SK-N-SH treated with all-trans-retinoic acid at 6 μM for 48 hours (cell line): ENCODE results near the gene LBHD2.

Source experiments
- ATAC-seq: fragments of 200-7000 bp; cut with Tn5 transposase; 3 replicates; pipeline ENCODE4 v1.9.1; 2020; ENCODE audit warnings: mild to moderate bottlenecking, moderate library complexity
- ARNTL ChIP-seq: fragments of 450-650 bp; formaldehyde crosslinking; IDR thresholded peaks from 2 replicates; pipeline ENCODE4 v1.5.0; 2020; ENCODE audit warnings: low read depth, mild to moderate bottlenecking, moderate library complexity, borderline replicate concordance
- BACH2 ChIP-seq: fragments of 250-450 bp; sonication (Bioruptor Pico); IDR thresholded peaks from 2 replicates; pipeline ENCODE4 v1.9.0; 2021; ENCODE audit warnings: mild to moderate bottlenecking, borderline replicate concordance
- CSDC2 ChIP-seq: fragments of 250-450 bp; sonication (Bioruptor Pico); IDR thresholded peaks from 2 replicates; pipeline ENCODE4 v1.5.0; 2020; ENCODE audit warnings: mild to moderate bottlenecking, moderate library complexity
- ESRRG ChIP-seq: fragments of 250-450 bp; sonication (Bioruptor Pico); IDR thresholded peaks from 2 replicates; pipeline ENCODE4 v1.6.1; 2021; ENCODE audit warnings: mild to moderate bottlenecking
- GLIS3 ChIP-seq: fragments of 250-450 bp; sonication (Bioruptor Pico); IDR thresholded peaks from 2 replicates; pipeline ENCODE4 v1.5.0; 2020; ENCODE audit warnings: mild to moderate bottlenecking, moderate library complexity
- PPARA ChIP-seq: fragments of 250-450 bp; sonication (Bioruptor Pico); IDR thresholded peaks from 2 replicates; pipeline ENCODE4 v1.5.0; 2020; ENCODE audit warnings: mild to moderate bottlenecking, borderline replicate concordance
- SNAI2 ChIP-seq: fragments of 250-450 bp; sonication (Bioruptor Pico); IDR thresholded peaks from 2 replicates; pipeline ENCODE4 v1.5.0; 2020; ENCODE audit warnings: mild to moderate bottlenecking, moderate library complexity
- TCF4 ChIP-seq: fragments of 250-450 bp; sonication (Bioruptor Pico); IDR thresholded peaks from 2 replicates; pipeline ENCODE4 v1.8.0; 2021; ENCODE audit warnings: mild to moderate bottlenecking, moderate library complexity, borderline replicate concordance
- TOX ChIP-seq: fragments of 250-450 bp; sonication (Bioruptor Pico); IDR thresholded peaks from 2 replicates; pipeline ENCODE4 v1.8.0; 2021; ENCODE audit warnings: mild to moderate bottlenecking, moderate library complexity, borderline replicate concordance
- ZC3H10 ChIP-seq: fragments of 250-450 bp; sonication (Bioruptor Pico); IDR thresholded peaks from 2 replicates; pipeline ENCODE4 v1.5.1; 2021; ENCODE audit warnings: mild to moderate bottlenecking, moderate library complexity
- ZFP3 ChIP-seq: fragments of 250-450 bp; sonication (Bioruptor Pico); IDR thresholded peaks from 2 replicates; pipeline ENCODE4 v1.5.0; 2020; ENCODE audit warnings: mild to moderate bottlenecking, moderate library complexity
- ZFP30 ChIP-seq: fragments of 450-650 bp; formaldehyde crosslinking; IDR thresholded peaks from 2 replicates; pipeline ENCODE4 v1.5.0; 2022; ENCODE audit warnings: mild to moderate bottlenecking, moderate library complexity
- ZNF565 ChIP-seq: fragments of 450-650 bp; formaldehyde crosslinking; conservative IDR thresholded peaks from 2 replicates; pipeline ENCODE4 v1.5.0; 2020; ENCODE audit warnings: low read depth, mild to moderate bottlenecking, moderate library complexity
- ZNF70 ChIP-seq: fragments of 450-650 bp; formaldehyde crosslinking; IDR thresholded peaks from 2 replicates; pipeline ENCODE4 v1.5.0; 2020; ENCODE audit warnings: mild to moderate bottlenecking, moderate library complexity
- TF ChIP-seq, protein P1 (sequence below): fragments of 250-450 bp; sonication (Bioruptor Pico); IDR thresholded peaks from 2 replicates; pipeline ENCODE4 v1.8.0; 2021; ENCODE audit warnings: low read depth, mild to moderate bottlenecking, moderate library complexity, borderline replicate concordance
- TF ChIP-seq, protein P2 (sequence below): fragments of 250-450 bp; sonication (Bioruptor Pico); IDR thresholded peaks from 2 replicates; pipeline ENCODE4 v1.5.0; 2020; ENCODE audit warnings: mild to moderate bottlenecking, moderate library complexity
- TF ChIP-seq, protein P3 (sequence below): fragments of 250-450 bp; sonication (Bioruptor Pico); IDR thresholded peaks from 2 replicates; pipeline ENCODE4 v1.5.1; 2021; ENCODE audit warnings: mild to moderate bottlenecking, moderate library complexity
- TF ChIP-seq, protein P4 (sequence below): fragments of 250-450 bp; sonication (Bioruptor Pico); IDR thresholded peaks from 2 replicates; pipeline ENCODE4 v1.8.0; 2020; ENCODE audit warnings: mild to moderate bottlenecking, moderate library complexity, borderline replicate concordance
- TF ChIP-seq, protein P5 (sequence below): fragments of 250-450 bp; sonication (Bioruptor Pico); IDR thresholded peaks from 2 replicates; pipeline ENCODE4 v1.5.1; 2020; ENCODE audit warnings: low read depth, mild to moderate bottlenecking, moderate library complexity

The LBHD2 gene

DNA sequence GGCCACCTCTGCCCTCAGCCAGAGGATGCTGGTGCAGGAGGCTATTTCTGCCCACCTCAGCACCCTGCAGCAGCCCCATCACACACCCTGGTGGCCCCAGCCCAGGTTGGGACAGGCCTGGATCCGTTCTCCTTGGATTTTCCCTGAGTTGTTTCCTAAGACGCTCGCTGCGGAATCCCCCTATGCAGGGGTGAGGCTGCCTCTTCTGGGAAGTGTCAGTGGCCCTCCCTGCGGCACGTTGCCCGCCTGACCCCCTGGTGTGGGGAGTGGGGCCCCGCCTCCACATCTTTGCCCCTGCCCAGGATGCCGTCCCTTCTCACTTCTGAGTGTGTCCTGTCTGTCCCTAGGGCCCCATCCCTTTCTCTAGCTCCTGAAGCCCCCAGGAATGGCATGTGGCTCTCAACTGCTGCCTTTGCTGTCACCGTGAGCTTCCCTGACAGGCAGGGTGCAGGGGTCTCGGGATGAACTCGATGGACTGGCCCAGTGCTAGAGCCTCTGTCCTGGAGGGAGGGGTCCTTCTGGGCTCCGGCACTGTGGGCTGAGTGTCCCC is 9.9 kb downstream of the LBHD2 start:
- no peak for ATAC-seq
- TF ChIP-seq TCF4 (CRISPR knock-in tag): no peak
- TF ChIP-seq PPARA: no peak
- TF ChIP-seq ARNTL (CRISPR knock-in tag): no peak
- TF ChIP-seq CSDC2 (CRISPR knock-in tag): no peak
- no peak for TF ChIP-seq SNAI2
- TF ChIP-seq, protein P1, sequence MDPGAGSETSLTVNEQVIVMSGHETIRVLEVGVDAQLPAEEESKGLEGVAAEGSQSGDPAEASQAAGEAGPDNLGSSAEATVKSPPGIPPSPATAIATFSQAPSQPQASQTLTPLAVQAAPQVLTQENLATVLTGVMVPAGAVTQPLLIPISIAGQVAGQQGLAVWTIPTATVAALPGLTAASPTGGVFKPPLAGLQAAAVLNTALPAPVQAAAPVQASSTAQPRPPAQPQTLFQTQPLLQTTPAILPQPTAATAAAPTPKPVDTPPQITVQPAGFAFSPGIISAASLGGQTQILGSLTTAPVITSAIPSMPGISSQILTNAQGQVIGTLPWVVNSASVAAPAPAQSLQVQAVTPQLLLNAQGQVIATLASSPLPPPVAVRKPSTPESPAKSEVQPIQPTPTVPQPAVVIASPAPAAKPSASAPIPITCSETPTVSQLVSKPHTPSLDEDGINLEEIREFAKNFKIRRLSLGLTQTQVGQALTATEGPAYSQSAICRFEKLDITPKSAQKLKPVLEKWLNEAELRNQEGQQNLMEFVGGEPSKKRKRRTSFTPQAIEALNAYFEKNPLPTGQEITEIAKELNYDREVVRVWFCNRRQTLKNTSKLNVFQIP (CRISPR knock-in tag): no peak
- no peak for TF ChIP-seq ZFP30 (CRISPR knock-in tag)
- TF ChIP-seq ZNF565 (CRISPR knock-in tag): no peak
- TF ChIP-seq, protein P2, sequence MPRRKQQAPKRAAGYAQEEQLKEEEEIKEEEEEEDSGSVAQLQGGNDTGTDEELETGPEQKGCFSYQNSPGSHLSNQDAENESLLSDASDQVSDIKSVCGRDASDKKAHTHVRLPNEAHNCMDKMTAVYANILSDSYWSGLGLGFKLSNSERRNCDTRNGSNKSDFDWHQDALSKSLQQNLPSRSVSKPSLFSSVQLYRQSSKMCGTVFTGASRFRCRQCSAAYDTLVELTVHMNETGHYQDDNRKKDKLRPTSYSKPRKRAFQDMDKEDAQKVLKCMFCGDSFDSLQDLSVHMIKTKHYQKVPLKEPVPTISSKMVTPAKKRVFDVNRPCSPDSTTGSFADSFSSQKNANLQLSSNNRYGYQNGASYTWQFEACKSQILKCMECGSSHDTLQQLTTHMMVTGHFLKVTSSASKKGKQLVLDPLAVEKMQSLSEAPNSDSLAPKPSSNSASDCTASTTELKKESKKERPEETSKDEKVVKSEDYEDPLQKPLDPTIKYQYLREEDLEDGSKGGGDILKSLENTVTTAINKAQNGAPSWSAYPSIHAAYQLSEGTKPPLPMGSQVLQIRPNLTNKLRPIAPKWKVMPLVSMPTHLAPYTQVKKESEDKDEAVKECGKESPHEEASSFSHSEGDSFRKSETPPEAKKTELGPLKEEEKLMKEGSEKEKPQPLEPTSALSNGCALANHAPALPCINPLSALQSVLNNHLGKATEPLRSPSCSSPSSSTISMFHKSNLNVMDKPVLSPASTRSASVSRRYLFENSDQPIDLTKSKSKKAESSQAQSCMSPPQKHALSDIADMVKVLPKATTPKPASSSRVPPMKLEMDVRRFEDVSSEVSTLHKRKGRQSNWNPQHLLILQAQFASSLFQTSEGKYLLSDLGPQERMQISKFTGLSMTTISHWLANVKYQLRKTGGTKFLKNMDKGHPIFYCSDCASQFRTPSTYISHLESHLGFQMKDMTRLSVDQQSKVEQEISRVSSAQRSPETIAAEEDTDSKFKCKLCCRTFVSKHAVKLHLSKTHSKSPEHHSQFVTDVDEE (CRISPR knock-in tag): no peak
- TF ChIP-seq GLIS3: no peak
- TF ChIP-seq ZC3H10: no peak

DNA sequence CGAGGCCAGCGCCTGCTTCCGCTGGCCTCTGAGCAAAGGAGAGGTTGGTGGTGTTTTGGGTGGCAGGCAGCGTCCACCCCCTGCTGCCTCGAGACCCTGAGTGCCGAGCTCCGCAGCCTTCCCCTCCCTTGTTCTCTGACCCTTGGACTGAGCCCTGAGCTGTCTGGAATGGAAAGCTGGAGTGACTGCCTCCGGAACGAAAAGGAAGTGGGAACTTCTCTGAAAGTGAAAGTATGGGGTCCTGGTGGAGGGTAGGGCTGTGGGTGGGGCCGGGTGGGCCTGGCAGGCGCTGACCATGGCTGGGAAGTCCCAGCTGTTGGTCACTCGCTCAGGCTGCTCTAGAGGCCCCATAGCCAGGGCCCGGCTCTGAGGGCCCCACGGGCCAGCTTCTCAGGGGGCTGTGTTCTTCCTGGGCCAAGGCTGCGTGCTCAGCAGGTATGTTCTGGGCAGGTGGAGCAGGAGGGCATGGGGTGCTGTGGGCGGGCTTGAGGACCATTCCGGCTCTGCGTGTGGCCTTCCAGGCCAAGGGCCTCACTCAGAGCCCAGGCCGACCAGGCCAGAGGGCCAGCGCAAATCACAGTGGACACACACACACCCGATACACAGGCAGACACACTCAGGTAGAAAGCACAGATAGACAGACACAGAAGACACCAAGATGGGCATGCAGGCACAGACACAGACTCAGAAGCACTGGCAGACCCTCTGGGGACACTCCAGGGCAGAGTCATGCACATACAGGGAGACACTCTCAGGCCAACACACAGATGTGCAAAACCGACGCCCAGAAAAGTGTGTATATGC is 10.6 kb downstream of the LBHD2 start, which contains the start of gene EXOC3L4:
TSS of gene EXOC3L4 (plus strand) at position 320 of the 804 bp plus-strand sequence. CDS start 5,495 bp downstream, outside the sequence.
- TF ChIP-seq, protein P1 (CRISPR knock-in tag): no peak
- TF ChIP-seq CSDC2 (CRISPR knock-in tag): no peak
- TF ChIP-seq, protein P3, sequence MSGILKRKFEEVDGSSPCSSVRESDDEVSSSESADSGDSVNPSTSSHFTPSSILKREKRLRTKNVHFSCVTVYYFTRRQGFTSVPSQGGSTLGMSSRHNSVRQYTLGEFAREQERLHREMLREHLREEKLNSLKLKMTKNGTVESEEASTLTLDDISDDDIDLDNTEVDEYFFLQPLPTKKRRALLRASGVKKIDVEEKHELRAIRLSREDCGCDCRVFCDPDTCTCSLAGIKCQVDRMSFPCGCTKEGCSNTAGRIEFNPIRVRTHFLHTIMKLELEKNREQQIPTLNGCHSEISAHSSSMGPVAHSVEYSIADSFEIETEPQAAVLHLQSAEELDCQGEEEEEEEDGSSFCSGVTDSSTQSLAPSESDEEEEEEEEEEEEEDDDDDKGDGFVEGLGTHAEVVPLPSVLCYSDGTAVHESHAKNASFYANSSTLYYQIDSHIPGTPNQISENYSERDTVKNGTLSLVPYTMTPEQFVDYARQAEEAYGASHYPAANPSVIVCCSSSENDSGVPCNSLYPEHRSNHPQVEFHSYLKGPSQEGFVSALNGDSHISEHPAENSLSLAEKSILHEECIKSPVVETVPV: no peak
- TF ChIP-seq ARNTL (CRISPR knock-in tag): no peak
- no peak for TF ChIP-seq ZC3H10
- TF ChIP-seq ESRRG (CRISPR knock-in tag): no peak
- TF ChIP-seq ZNF70 (CRISPR knock-in tag): no peak
- no peak for TF ChIP-seq BACH2 (CRISPR knock-in tag)
- no peak for TF ChIP-seq SNAI2
- TF ChIP-seq PPARA: no peak
- TF ChIP-seq ZFP30 (CRISPR knock-in tag): no peak
- TF ChIP-seq TCF4 (CRISPR knock-in tag): no peak
- TF ChIP-seq, protein P4, sequence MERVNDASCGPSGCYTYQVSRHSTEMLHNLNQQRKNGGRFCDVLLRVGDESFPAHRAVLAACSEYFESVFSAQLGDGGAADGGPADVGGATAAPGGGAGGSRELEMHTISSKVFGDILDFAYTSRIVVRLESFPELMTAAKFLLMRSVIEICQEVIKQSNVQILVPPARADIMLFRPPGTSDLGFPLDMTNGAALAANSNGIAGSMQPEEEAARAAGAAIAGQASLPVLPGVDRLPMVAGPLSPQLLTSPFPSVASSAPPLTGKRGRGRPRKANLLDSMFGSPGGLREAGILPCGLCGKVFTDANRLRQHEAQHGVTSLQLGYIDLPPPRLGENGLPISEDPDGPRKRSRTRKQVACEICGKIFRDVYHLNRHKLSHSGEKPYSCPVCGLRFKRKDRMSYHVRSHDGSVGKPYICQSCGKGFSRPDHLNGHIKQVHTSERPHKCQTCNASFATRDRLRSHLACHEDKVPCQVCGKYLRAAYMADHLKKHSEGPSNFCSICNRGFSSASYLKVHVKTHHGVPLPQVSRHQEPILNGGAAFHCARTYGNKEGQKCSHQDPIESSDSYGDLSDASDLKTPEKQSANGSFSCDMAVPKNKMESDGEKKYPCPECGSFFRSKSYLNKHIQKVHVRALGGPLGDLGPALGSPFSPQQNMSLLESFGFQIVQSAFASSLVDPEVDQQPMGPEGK (CRISPR knock-in tag): no peak
- ATAC-seq: no peak

DNA sequence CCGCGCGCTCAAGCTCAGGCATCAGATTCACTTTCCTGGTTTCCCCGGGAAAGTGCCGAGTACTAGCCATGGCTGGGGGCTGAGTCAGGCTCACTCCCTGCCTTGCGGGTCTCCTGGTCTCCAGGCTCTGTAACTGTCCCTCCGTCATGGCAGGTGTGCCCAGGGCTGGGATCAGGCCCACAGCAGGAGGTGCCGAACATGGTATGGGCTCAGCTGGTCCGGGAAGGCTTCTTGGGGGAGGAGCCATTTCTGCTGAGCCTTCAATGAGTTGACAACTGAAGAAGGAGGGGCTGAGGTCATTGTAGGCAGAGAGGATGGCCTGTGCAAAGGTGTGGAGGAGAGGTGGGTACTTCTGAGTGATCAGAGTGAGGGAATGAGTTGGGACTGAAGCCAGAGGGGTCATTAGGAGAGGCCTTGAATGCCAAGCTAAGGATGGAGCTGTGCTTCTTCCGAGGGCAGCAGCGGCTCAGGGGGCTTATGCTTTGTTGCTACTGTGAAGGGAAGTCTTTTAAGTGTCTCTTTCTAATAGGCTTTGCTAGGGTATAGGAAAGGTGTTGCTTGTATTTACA is 11.3 kb downstream of the LBHD2 start:
- no peak for ATAC-seq
- TF ChIP-seq, protein P5, sequence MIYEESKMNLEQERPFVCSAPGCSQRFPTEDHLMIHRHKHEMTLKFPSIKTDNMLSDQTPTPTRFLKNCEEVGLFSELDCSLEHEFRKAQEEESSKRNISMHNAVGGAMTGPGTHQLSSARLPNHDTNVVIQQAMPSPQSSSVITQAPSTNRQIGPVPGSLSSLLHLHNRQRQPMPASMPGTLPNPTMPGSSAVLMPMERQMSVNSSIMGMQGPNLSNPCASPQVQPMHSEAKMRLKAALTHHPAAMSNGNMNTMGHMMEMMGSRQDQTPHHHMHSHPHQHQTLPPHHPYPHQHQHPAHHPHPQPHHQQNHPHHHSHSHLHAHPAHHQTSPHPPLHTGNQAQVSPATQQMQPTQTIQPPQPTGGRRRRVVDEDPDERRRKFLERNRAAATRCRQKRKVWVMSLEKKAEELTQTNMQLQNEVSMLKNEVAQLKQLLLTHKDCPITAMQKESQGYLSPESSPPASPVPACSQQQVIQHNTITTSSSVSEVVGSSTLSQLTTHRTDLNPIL (CRISPR knock-in tag): no peak
- TF ChIP-seq ARNTL (CRISPR knock-in tag) (no peak), ESRRG (CRISPR knock-in tag) (no peak), BACH2 (CRISPR knock-in tag) (no peak), GLIS3 (no peak), TOX (CRISPR knock-in tag) (no peak), ZFP3 (CRISPR knock-in tag) (no peak)
- TF ChIP-seq, protein P3: no peak
- TF ChIP-seq, protein P4 (CRISPR knock-in tag): no peak
